HG03103 (cell line): ENCODE measurements around the gene TRIM65.
"Not testable (repeated sequence)": the region's sequence is repeated elsewhere in the genome, so short reads cannot be mapped to it uniquely, and the experiment has no call there.

Experiments
- ATAC-seq: cut with Tn5 transposase; IDR thresholded peaks from one replicate; pipeline ENCODE4 v1.9.1; 2021; ENCODE audit warnings: low read depth; ENCODE audit not compliant: unreplicated experiment

TRIM65 gene

DNA sequence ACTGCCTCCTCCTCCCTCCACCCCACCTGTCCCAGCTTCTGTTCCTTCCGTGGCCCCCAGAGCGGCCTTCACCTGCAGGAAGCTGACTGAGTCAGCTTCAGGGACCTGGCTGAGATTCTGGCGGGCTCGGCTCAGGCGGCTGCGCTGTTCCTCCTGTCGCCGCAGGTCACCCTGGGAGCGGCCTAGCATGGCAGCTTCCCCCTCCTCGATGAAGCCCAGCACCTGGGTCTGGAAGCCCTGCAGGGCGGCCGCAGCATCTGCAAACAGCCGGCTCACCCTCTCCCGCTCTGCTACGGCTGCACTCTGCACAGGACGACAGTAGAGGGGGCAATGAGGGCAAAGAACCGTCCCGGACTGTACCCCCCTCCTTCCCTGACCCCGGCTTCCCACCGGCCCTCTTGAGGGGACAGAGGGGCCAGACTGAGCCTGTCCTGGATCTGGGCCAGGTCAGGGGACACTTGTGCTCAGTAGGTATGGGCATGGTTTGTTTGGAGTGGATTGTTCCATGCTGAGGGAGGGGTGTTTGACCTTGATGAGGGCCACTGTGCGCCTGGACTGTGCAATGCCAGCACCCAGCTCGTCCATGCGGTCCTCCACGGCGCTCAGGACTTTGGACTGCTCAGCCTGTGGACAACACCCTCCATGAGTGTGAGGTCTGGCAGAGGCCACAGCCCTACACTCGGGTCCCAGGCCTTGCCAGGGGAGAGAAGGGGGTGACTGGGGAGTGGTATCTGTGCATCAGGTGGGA, 20.4 kb downstream of the TRIM65 start:
- no peak for ATAC-seq

DNA sequence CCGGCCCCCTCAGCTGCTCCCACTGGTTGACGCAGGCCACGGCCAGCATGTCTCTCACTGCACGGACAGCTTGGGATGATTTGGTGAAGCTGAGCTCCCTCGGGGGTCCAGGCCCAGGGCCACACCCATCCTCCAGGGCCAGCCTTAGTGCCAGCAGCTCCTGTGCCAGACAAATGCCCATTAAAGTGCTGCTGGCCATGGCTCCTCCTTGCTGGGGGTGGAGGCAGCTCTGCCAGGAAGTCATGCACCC, 20.9 kb downstream of the TRIM65 start:
- ATAC-seq, result no peak

DNA sequence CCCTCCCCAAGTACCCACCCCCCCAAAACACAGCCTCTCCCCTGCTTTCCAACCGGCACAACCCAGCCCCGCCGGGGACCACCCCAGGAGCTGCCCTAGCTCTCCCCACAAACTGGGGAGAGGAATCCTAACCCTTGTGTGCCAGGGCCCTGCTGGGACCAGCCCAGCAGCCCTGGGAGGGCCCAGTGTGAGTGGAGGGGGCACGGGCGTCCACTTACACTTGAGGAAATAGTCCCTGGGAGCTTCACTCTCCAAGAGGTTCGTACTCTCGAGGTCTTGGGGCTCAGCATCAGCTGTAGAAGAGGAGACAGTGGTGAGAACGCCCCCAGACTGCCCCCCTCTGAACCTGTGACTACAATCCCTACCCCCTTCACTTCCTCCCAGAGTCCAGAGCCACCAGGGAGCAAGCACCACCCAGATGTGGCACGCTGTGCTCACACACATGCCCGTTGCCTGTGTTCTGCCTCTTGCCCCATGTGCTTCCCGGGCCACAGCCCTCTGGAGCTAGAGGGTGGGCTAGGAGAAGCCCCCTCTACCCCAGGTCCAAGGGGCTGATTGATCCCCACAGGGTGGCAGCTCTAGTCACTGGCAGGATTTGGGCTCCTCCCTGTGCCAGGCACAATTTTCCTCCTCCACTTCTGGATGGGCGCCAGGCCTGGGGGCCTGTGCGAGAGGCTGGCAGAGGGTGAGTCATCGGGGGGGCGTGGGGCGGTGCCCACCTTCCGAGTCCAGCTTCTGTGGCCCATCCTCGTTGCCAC, 21.4 kb downstream of the TRIM65 start:
- no peak for ATAC-seq

DNA sequence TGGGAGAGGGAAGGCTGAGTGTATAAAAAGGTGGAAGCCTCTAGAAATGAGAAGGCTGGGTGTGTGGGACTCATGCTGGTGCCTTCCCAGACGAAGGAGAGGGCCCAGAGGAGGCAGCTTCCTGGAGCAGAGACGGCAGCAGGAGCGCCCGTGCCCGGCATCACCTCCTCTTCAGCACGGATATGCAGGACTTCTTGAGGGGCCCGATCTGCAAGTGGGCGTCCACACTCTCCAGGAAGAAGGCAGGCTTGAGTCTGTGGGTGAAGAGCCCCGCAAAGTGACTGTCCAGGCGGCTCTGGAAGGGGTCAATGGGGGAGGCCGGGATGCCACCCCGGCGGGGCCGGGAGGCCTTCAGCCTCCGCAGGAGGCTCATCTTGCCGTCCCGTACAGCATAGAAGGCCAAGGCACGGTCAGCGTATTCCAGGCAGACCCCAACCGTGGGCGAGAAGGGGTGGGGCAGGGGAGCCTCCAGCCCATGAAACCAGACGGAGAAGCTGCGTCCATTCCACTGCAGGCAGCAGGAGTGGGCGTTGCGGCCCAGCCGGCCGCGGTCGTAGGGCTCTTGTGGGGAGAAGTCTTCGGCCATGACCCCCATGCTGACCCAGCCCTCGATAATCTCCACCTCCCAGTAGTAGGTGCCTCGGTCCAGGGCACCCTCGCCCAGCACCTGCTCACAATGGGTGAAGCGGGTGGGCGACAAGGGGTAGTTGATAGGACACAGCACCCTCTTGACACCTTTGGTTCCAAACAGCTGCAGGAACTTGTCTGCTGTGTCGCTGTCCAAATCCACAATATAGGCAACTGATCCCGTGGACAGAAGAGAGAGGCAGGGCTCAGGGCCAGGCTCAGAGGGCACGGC, 22.2 kb downstream of the TRIM65 start:
- no peak for ATAC-seq

DNA sequence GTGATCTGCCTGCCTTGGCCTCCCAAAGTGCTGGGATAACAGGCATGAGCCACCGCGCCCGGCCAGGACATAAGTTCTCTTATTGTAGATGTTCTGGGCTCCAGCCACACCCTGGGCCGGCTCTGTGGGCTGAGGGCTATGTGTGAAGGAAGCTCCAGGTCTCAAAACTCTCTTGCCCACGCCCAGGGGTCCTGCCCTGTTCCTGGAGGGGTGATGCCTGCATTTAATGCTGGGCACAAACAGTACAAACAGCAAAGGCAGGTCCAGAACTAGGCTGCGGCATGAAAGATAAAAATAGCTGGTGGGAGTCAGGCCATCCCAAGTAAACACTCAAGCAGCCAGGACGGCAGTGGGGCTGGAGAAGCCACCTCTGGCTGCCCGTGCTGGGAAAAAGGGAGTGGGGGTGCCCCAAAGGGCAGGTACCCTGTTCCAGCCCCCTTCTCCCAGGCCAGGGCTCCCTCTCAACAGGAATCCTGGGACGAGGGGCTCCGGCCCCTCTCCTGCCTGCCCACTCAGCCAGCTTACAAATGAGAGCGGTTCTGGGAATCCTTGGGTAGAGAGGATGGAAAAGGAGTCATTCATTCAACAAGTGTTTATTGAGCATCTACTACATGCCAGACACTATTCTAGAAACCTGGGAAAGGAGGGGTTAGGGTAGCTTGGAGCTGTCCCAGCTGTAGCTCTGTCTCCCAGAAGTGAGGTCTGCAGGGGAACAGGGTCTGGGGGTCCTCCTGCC, 23.0 kb downstream of the TRIM65 start:
- no peak for ATAC-seq

DNA sequence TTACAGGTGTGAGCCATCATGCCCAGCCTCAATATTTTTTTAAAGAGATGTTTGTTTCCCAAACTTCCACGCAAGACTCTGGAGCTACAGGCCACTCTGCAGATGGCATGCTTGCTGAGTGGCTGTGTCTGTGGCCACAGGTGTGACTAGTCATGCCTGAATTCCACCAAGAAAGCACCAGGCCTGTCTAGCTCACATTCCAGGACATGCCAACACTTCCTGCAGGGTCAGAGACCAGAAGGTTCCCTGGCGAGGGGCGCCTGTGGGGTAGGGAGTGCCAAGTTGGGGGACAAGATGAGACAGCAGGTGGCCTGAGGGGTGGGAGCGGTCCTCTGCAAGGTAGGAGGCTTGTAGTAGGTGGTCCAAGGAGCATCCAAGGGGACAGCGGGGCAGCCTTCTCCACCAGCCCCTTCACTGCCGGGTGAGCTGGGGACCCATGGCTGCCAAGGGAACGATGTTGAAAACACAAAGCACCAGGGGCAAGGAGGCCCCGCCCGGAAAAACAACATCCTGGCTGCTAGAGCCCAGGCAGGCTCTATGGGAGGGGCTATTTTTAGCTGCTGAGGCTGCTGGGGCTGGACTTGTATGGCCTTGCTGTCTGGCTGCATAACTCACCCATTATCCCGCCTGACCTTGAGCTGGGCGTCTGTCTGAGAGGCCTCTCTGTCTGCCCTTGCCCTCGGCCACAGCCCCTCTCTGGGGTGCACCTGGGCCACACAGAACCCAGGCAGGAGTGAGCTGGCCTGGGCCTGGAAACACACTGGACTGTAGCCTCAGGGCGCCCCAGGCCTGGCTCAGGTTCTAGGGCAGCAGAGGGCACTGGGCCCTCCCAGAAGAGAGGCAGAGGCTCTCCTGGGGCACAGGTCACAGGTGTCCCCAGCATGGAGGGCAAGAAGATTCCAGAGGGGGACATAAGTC, 24.1 kb downstream of the TRIM65 start:
- no peak for ATAC-seq

DNA sequence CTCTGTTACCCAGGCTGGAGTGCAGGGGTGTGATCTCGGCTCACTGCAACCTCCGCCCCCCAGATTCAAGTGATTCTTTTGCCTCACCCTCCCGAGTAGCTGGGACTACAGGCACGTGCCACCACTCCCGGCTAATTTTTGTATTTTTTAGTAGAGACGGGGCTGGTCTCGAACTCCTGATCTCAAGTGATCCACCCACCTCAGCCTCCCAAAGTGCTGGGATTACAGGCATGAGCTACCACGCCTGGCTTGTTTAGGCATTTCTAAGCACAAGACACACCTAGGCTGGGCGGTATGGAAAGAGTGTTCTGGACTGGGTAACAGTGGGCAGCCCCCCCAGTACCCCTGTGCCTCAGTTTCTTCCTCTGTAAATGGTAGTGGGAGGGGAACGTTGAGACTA, 26.5 kb downstream of the TRIM65 start:
- ATAC-seq, result not testable (repeated sequence)

DNA sequence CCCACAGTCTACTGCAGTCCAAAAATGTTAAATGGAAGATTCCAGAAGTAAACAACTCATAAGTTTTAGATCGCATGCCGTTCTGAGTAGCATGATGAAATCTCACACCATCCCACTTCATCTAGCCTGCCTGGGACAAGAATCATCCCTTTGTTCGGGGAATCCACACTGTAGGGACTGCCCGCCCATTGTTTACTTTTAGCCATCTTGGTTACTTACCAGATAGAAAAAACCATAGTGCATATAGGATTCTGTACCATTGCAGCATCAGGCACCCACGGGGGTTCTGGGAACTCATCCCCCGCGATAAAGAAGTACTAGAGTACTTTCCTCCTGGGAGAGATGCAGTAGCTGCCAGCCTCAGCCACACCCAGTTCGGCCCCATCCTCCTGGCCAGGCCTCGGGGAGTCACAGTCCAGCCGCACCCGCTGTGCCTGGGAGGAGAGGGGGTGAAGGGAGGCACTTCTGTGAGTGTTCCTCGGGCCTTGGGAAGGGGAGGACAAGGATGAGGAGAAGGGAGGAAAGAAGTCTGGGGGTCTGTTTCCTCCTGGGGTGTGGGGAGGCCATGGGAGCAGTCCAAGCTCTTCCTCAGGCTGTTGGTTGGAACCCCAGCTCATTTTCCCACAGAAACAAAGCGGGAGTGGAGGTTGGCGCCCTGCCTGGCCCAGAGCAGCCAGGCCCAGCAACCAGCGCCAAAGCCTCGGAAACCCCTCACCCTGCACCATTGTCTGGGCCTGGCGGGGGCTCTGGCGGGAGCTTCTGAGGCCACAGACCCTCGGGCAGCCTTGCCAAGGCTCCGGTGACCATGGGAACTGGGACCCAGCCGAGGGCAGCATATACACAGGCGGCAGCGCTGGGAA, 27.2 kb downstream of the TRIM65 start:
- ATAC-seq, result no peak

DNA sequence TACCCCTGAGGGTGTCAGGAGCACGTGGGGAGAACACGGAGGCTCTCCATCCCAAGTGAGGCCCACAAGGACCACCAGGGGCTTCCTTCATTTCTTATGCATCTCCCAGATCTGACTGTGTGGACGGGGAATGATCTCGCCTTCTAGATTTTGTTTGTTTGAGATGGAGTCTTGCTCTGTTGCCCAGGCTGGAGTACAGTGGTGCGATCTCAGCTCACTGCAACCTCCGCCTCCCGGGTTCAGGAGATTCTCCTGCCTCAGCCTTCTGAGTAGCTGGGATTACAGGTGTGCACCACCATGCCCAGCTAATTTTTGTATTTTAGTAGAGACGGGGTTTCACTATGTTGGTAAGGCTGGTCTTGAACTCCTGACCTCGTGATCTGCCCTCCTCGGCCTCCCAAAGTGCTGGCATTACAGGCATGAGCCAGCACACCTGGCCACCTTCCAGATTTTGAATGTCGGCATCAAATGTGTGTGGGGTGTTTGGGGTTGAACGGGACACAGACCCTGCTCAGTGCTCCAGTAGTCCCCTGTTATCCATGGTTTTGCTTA, 27.9 kb downstream of the TRIM65 start:
- not testable (repeated sequence) for ATAC-seq

DNA sequence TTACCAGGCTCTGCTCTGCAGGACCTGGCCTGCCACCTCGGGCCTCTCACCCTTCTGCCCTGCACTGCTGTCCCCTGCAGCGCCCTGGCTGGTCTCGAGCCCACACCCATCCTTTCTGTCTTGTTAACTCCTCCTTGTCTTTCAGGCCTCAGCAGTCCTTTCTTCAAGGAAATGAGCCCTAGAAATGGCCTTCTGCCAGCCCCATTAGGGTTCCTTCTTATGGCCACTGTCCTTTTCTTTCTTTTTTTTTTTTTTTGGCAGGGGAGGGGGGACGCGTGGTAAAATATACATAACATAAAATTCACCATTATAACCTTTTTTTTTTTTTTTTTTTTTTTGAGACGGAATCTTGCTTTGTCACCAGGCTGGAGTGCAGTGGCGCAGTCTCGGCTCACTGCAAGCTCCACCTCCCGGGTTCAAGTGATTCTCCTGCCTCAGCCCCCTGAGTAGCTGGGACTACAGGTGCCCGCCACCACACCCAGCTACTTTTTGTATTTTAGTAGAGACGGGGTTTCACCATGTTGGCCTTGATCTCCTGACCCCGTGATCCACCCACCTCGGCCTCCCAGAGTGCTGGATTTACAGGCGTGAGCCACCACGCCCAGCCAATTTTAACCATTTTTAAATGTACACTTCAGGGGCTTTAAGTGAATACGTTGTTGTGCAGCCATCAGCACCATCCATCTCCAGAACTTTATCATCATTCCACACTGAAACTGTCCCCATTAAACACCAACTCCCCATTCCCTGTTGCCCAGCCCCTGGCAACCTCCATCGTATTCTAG, 31.2 kb downstream of the TRIM65 start:
- ATAC-seq, result not testable (repeated sequence)

DNA sequence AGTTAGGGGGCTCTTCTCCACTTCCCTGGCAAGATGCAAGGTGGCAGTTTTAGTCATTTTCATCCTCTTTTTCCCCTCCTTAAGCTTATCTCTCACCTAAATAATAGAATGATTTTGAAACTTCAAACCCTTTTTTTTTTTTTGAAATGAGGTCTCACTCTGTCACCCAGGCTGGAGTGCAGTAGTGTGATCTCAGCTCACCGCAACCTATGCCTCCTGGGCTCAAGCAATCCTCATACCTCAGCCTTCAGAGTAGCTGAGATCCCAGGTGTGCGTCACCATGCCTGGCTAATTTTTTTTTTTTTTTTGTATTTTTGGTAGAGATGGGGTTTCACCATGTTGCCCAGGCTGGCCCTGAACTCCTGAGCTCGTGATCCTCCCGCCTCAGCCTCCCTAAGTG, 31.9 kb downstream of the TRIM65 start:
- ATAC-seq, result not testable (repeated sequence)

DNA sequence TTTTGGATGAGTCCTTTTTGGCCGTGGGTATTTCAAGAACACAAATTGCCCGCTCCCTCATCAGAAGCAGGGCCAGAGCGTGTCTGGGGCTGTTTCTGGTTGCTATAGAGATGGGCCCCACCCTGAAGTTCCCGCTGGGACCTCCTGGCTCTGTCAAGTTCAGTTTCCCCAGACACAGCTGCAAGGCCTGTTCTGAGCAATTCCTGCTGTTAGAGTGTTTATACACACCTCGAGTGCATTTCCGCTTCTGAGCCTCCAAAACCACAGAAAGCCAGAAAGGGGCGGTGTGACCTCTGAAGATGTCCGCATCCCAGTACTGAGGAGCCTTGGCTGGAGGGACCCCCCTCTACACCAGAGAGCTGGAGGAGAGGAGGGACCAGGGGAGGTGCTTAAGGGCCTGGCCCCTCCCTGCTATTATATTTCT, 32.3 kb downstream of the TRIM65 start:
- peak; percentile 82 for ATAC-seq

DNA sequence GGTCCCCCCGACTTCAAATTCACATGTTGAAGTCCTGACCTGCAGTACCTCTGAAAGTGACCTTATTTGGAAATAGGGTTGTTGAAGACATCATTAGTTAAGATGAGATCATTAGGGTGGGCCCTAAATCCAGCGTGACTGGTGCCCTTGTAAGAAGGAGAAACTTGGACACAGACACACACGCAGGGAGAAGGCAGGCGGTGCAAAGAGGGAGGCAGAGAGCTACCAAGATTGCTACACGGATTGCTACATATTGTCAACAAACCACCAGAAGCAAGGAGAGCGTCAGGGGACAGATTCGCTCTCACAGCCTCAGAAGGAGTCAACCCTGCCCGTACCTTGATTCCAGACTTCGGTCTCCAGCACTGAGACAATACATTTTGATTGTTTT, 34.8 kb downstream of the TRIM65 start:
- ATAC-seq, result no peak

DNA sequence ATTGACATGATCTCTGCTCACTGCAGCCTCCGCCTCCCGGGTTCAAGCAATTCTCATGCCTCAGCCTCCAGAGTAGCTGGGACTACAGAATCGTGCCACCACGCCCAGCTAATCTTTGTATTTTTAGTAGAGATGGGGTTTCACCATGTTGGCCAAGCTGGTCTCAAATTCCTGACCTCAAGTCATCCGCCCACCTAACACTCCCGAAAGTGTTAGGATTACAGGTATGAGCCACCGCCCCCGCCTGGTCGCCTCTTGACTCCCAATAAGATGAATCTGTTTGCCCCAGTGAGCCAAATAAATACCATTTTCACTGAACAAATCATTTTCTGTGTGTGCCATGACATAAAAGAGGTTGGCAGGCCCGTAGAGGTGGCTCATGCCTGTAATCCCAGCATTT, 37.4 kb downstream of the TRIM65 start:
- not testable (repeated sequence) for ATAC-seq

DNA sequence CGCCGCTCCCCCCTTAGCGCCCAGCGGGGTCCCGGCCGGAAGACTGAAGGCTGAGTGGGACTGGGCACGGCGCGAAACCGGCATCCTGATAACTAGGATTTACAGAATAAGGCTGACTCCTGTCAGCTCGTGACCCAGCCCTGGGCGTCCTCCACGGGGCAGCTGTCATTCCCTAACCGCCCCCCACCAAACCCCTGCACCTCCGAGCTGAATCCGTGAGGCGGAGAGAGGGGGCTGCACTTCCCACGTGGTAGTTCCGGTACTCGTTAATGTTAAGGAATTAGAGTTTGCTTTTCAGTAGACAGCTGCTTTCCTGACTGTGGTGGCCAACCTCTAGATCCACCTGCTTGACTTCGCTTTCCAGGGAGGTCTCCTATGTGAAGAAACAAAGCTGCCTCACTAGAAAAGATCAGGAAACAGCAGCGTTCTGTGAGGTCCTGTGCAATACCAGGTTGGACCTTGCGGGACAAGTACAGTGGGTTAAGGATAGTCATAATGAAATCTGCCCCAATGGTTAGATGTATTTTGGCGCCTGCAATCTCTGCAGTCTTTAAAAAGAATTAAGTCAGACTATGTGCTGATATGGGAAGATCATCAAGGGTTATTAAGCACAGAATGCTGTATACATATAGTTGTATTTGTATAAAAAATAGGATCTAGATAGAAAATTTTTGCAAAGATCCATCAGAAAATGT, 40.5 kb downstream of the TRIM65 start:
- peak; percentile 15 for ATAC-seq

DNA sequence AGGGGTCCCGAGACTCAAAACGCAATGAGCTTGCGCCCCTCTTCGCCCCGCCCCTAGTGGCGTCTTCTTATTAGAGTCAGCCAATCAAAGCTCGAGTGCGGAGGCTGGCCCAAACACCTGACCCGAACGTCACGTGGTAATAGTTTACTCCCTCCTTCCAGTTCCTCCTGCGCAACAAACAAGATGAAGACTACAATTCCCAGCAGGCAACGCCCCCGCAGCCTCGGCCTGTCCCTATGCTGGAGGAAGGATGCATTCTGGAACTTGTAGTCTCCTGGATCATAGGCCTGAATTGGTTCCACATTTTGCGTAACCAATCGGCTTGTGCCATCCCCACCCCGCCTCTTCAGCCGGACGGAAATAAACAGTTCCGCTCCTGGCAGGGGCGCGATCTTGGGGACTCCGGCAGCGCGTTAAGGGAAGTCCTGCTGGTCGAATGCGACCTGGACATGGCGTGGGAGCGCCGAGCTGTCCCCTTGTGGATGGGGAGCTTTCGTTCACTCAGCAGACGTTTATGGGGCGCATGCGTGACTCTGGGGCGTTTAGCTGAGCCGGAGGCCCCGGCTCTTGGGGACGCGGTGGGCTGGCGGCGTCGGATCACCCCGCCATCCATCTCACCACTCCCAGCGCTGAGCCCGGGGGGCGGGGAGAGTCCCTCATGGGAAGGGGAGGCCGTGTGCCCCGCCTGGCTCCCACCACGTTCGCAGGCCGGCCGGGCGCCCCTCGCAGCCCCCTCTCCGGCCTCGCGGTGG, 41.3 kb downstream of the TRIM65 start, which contains the start of gene WBP2:
TSS of gene WBP2 (minus strand) at position 26 of the 752 bp plus-strand sequence. CDS start 38 bp downstream, outside the sequence.
- ATAC-seq, result peak; percentile 78
